Sigmoid colon (tissue), 3 donors: Measurements from ENCODE around the gene BUD13.

Experiments used
- CTCF ChIP-seq, 4 experiments: fragments of 450-650 bp in 3 of 4; fragments of 200-600 bp in 1 of 4; IDR thresholded peaks; one replicate each; pipeline ENCODE4 v1.5.1; 2016 to 2019; ENCODE audit warnings: antibody characterized with exemption in 4 of 4, mild to moderate bottlenecking in 3 of 4, moderate library complexity in 2 of 4
- POLR2A ChIP-seq, 2 donors: fragments of 450-650 bp; IDR thresholded peaks; one replicate each; pipeline ENCODE4 v1.6.1; 2016; ENCODE audit warnings: antibody characterized with exemption in 2 of 2, mild to moderate bottlenecking in 2 of 2, moderate library complexity in 2 of 2

GRCh38 chr11:116819049-116819448 lies 46.3 kb upstream of the BUD13 start:
- TF ChIP-seq CTCF (IDR thresholded peaks at IDR 0.05), result no peak
- TF ChIP-seq POLR2A (IDR thresholded peaks at IDR 0.05), result no peak
